ENCODE data around the gene SENP1. TPM values are rescaled to one million over a fixed set of nuclear protein-coding genes. Genes with fewer than 3 reads are reported as not detected.
"Not testable (repeated sequence)": the region's sequence is repeated elsewhere in the genome, so short reads cannot be mapped to it uniquely, and the experiment has no call there.

SENP1 gene
- total and polyA plus RNA-seq, 8 donors = 1.9 to 8.9 (median 7.0) TPM

GRCh38 chr12:48118284-48118871 lies 12.5 kb upstream of the SENP1 start:
- WGBS, 2 donors = 31 to 40% methylated on average over 3 of the region's 3 CpGs
- H3K4me1 ChIP-seq = peaks cover 0 to 8% (median 0%) of the 10 kb centered on the region in 3 donors
- H3K27me3 ChIP-seq = no peaks in the 10 kb centered on the region
- DNase-seq (no peak), ATAC-seq (no peak), FAIRE-seq (no peak)
- H3K4me3 ChIP-seq = peak overlapping the region in 1 of 4 donors; percentile 54
- H3K9me3 ChIP-seq = no peaks in the 10 kb centered on the region
- H3K27ac ChIP-seq = no peak overlapping the region
- H3K36me3 ChIP-seq = no peaks in the 10 kb centered on the region
- intact Hi-C loops (cut with DNase I) = no loop called here
- TF ChIP-seq CTCF (IDR thresholded peaks at IDR 0.05) = no peak

- intact Hi-C loops (cut with DNase I) = no loop called here
- TF ChIP-seq CTCF (IDR thresholded peaks at IDR 0.05) = no peak
- FAIRE-seq (no peak), ATAC-seq (no peak), DNase-seq (no peak)
- WGBS, 2 donors = 88 to 93% methylated on average over 1 of the region's 1 CpG
- peaks cover 0 to 8% (median 0%) of the 10 kb centered on the region in 3 donors for H3K4me1 ChIP-seq
- H3K9me3 ChIP-seq = no peaks in the 10 kb centered on the region
- no peaks in the 10 kb centered on the region for H3K27me3 ChIP-seq
- H3K4me3 ChIP-seq = no peak overlapping the region
- no peaks in the 10 kb centered on the region for H3K36me3 ChIP-seq
- no peak overlapping the region for H3K27ac ChIP-seq
Observed at GRCh38 chr12:48115957-48116356, 10.1 kb upstream of the SENP1 start.

GRCh38 chr12:48111312-48111693 lies 5.4 kb upstream of the SENP1 start:
- FAIRE-seq; DNase-seq; H3K27me3 ChIP-seq; ATAC-seq; H3K27ac ChIP-seq; H3K9me3 ChIP-seq; intact Hi-C loops (cut with DNase I); H3K36me3 ChIP-seq; H3K4me3 ChIP-seq; H3K4me1 ChIP-seq: not testable (repeated sequence)
- 90 to 96% methylated on average over 5 of the region's 5 CpGs for WGBS, 2 donors

- DNase-seq (no peak), ATAC-seq (no peak), FAIRE-seq (no peak)
- WGBS, 2 donors = 75 to 79% methylated on average over 1 of the region's 1 CpG
- H3K9me3 ChIP-seq = no peaks in the 10 kb centered on the region
- no peak for TF ChIP-seq CTCF (IDR thresholded peaks at IDR 0.05)
- intact Hi-C loops (cut with DNase I) = no loop called here
- H3K4me3 ChIP-seq = no peak overlapping the region
- no peak overlapping the region for H3K27ac ChIP-seq
- peaks cover 0 to 6% (median 4%) of the 10 kb centered on the region in 3 donors for H3K4me1 ChIP-seq
- H3K27me3 ChIP-seq = no peaks in the 10 kb centered on the region
- no peaks in the 10 kb centered on the region for H3K36me3 ChIP-seq
Observed at GRCh38 chr12:48110691-48111311, 4.9 kb upstream of the SENP1 start.

GRCh38 chr12:48109424-48109823 lies 3.5 kb upstream of the SENP1 start:
- no peak for ATAC-seq
- Histone ChIP-seq H3K27ac (no peak overlapping the region), H3K9me3 (no peaks in the 10 kb centered on the region), H3K4me1 (peaks cover 5 to 12% (median 9%) of the 10 kb centered on the region in 3 donors), H3K36me3 (no peaks in the 10 kb centered on the region), H3K27me3 (no peaks in the 10 kb centered on the region), H3K4me3 (no peak overlapping the region)
- intact Hi-C loops (cut with DNase I) = no loop called here
- TF ChIP-seq CTCF (IDR thresholded peaks at IDR 0.05) = no peak
- no peak for FAIRE-seq
- DNase-seq = no peak
